GM21526 (cell line): ENCODE data around the gene PLA2G2D.
"Not testable (repeated sequence)": the region's sequence is repeated elsewhere in the genome, so short reads cannot be mapped to it uniquely, and the experiment has no call there.

Experiments
- ATAC-seq: cut with Tn5 transposase; IDR thresholded peaks from one replicate; pipeline ENCODE4 v1.9.1; 2021; ENCODE audit warnings: moderate library complexity; ENCODE audit not compliant: unreplicated experiment, low FRiP score

The PLA2G2D gene

GRCh38 chr1:20143734-20144565 is 24.6 kb upstream of the PLA2G2D start:
- no peak for ATAC-seq

GRCh38 chr1:20143318-20143717 is 24.0 kb upstream of the PLA2G2D start:
- ATAC-seq, result no peak

GRCh38 chr1:20142001-20142710 is 22.8 kb upstream of the PLA2G2D start:
- no peak for ATAC-seq

GRCh38 chr1:20141466-20141865 is 22.1 kb upstream of the PLA2G2D start:
- ATAC-seq, result no peak

- no peak for ATAC-seq
Observed at GRCh38 chr1:20141001-20141400, 21.7 kb upstream of the PLA2G2D start.

- no peak for ATAC-seq
Observed at GRCh38 chr1:20139776-20140612, 20.7 kb upstream of the PLA2G2D start.

- ATAC-seq, result no peak
Observed at GRCh38 chr1:20138961-20139550, 19.7 kb upstream of the PLA2G2D start, which contains the start of gene PLA2G2F. Gene PLA2G2F, plus strand, starts transcription at chr1:20139323. Its CDS starts 105 bp downstream, at chr1:20139428.

GRCh38 chr1:20138346-20138745 is 19.0 kb upstream of the PLA2G2D start:
- ATAC-seq, result no peak

- ATAC-seq, result no peak
Observed at GRCh38 chr1:20137604-20138003, 18.3 kb upstream of the PLA2G2D start.

GRCh38 chr1:20137055-20137454 is 17.7 kb upstream of the PLA2G2D start:
- ATAC-seq, result no peak

- ATAC-seq, result no peak
Observed at GRCh38 chr1:20136249-20136648, 16.9 kb upstream of the PLA2G2D start.

GRCh38 chr1:20134995-20135394 is 15.7 kb upstream of the PLA2G2D start:
- ATAC-seq, result no peak

GRCh38 chr1:20130518-20130917 is 11.2 kb upstream of the PLA2G2D start:
- not testable (repeated sequence) for ATAC-seq

GRCh38 chr1:20126806-20127440 is 7.6 kb upstream of the PLA2G2D start:
- no peak for ATAC-seq

- no peak for ATAC-seq
Observed at GRCh38 chr1:20126041-20126805, 6.9 kb upstream of the PLA2G2D start.

GRCh38 chr1:20125100-20125499 is 5.8 kb upstream of the PLA2G2D start:
- no peak for ATAC-seq

GRCh38 chr1:20124456-20125057 is 5.2 kb upstream of the PLA2G2D start:
- no peak for ATAC-seq

GRCh38 chr1:20123722-20124455 is 4.6 kb upstream of the PLA2G2D start:
- ATAC-seq, result no peak
